Neural cell (in vitro differentiated cells): ENCODE results near the gene RNU1-3.

Experiments
- EP300 ChIP-seq: fragments of 450-650 bp; conservative IDR thresholded peaks from 2 replicates; pipeline ENCODE4 v1.6.1; 2014; ENCODE audit warnings: antibody characterized with exemption, mild to moderate bottlenecking, moderate library complexity; ENCODE audit not compliant: poor library complexity, severe bottlenecking
- EZH2 ChIP-seq: fragments of 200-600, 300-800 bp; shearing (Covaris generic), sonication (generic); IDR thresholded peaks from 2 replicates; pipeline ENCODE4 v1.6.1; 2014; ENCODE audit warnings: antibody characterized with exemption, low read length, borderline replicate concordance, mild to moderate bottlenecking; ENCODE audit not compliant: insufficient read depth, poor library complexity, severe bottlenecking
- POLR2AphosphoS5 ChIP-seq: IDR thresholded peaks from 2 replicates; pipeline ENCODE4 v1.6.1; 2012
- RAD21 ChIP-seq: fragments of 450-650 bp; conservative IDR thresholded peaks from 2 replicates; pipeline ENCODE4 v1.6.1; 2014; ENCODE audit warnings: antibody characterized with exemption, mild to moderate bottlenecking, moderate library complexity
- SMC3 ChIP-seq: fragments of 450-650 bp; conservative IDR thresholded peaks from 2 replicates; pipeline ENCODE4 v1.6.1; 2014; ENCODE audit warnings: antibody characterized with exemption, mild to moderate bottlenecking, moderate library complexity; ENCODE audit not compliant: poor library complexity
- TAF1 ChIP-seq: IDR thresholded peaks from 2 replicates; pipeline ENCODE4 v1.6.1; 2012; ENCODE audit warnings: low read depth
- TF ChIP-seq, protein P1 (sequence below): fragments of 450-650 bp; IDR thresholded peaks from 2 replicates; pipeline ENCODE4 v1.5.1; 2014; ENCODE audit warnings: antibody characterized with exemption, mild to moderate bottlenecking, moderate library complexity; ENCODE audit not compliant: poor library complexity, severe bottlenecking
- TF ChIP-seq, protein P2 (sequence below): IDR thresholded peaks from 2 replicates; pipeline ENCODE4 v1.6.1; 2012; ENCODE audit warnings: borderline replicate concordance

DNA sequence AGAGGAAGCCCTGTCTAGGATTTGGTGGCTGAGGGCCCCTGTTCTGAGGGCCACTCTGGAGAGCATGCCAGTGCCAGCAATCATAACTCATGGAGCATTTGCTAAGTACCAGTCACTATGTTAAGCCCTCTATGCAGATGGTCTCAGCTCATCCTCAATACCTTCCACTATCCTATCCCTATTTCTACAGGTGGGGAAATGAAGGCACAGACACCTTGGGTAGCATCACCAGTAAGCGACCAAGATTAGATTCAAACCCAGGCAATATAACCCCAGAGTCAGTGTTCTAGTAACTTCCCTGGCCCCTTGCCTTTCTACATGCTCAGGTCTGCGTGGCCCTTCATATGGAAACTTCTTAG lies 45.5 kb downstream of the RNU1-3 start:
- TF ChIP-seq, protein P1, sequence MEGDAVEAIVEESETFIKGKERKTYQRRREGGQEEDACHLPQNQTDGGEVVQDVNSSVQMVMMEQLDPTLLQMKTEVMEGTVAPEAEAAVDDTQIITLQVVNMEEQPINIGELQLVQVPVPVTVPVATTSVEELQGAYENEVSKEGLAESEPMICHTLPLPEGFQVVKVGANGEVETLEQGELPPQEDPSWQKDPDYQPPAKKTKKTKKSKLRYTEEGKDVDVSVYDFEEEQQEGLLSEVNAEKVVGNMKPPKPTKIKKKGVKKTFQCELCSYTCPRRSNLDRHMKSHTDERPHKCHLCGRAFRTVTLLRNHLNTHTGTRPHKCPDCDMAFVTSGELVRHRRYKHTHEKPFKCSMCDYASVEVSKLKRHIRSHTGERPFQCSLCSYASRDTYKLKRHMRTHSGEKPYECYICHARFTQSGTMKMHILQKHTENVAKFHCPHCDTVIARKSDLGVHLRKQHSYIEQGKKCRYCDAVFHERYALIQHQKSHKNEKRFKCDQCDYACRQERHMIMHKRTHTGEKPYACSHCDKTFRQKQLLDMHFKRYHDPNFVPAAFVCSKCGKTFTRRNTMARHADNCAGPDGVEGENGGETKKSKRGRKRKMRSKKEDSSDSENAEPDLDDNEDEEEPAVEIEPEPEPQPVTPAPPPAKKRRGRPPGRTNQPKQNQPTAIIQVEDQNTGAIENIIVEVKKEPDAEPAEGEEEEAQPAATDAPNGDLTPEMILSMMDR = peak; percentile 17
- TF ChIP-seq EP300 = no peak
- no peak for TF ChIP-seq TAF1
- TF ChIP-seq POLR2AphosphoS5 = no peak
- no peak for TF ChIP-seq RAD21
- no peak for TF ChIP-seq EZH2
- TF ChIP-seq SMC3 = no peak
- TF ChIP-seq, protein P2, sequence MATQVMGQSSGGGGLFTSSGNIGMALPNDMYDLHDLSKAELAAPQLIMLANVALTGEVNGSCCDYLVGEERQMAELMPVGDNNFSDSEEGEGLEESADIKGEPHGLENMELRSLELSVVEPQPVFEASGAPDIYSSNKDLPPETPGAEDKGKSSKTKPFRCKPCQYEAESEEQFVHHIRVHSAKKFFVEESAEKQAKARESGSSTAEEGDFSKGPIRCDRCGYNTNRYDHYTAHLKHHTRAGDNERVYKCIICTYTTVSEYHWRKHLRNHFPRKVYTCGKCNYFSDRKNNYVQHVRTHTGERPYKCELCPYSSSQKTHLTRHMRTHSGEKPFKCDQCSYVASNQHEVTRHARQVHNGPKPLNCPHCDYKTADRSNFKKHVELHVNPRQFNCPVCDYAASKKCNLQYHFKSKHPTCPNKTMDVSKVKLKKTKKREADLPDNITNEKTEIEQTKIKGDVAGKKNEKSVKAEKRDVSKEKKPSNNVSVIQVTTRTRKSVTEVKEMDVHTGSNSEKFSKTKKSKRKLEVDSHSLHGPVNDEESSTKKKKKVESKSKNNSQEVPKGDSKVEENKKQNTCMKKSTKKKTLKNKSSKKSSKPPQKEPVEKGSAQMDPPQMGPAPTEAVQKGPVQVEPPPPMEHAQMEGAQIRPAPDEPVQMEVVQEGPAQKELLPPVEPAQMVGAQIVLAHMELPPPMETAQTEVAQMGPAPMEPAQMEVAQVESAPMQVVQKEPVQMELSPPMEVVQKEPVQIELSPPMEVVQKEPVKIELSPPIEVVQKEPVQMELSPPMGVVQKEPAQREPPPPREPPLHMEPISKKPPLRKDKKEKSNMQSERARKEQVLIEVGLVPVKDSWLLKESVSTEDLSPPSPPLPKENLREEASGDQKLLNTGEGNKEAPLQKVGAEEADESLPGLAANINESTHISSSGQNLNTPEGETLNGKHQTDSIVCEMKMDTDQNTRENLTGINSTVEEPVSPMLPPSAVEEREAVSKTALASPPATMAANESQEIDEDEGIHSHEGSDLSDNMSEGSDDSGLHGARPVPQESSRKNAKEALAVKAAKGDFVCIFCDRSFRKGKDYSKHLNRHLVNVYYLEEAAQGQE = no peak
